Sigmoid colon (tissue), 7 donors: ENCODE measurements around the gene DLG1. TPM values are rescaled to one million over a fixed set of nuclear protein-coding genes. Genes with fewer than 3 reads are reported as not detected.

Experiments used
- DNase-seq: peaks from one replicate; pipeline ENCODE4 v3.0.0-alpha.2; 2019
- H3K27ac ChIP-seq, 4 donors: fragments of 200-600 bp; sonication (generic); one replicate each; pipeline ENCODE4 v1.5.1; 2016 to 2019; ENCODE audit warnings: mild to moderate bottlenecking in 1 of 4
- H3K27me3 ChIP-seq, 3 donors: fragments of 200-600 bp; sonication (generic); one replicate each; pipeline ENCODE4 v1.5.1; 2019; ENCODE audit warnings: mild to moderate bottlenecking in 1 of 3
- H3K36me3 ChIP-seq, 4 donors: fragments of 200-600 bp; sonication (generic); one replicate each; pipeline ENCODE4 v1.5.1; 2016 to 2019
- H3K4me1 ChIP-seq, 4 donors: fragments of 200-600 bp; sonication (generic); one replicate each; pipeline ENCODE4 v1.5.1; 2017 to 2019
- H3K4me3 ChIP-seq, 4 donors: fragments of 200-600 bp; sonication (generic); one replicate each; pipeline ENCODE4 v1.5.1; 2017 to 2019; ENCODE audit warnings: mild to moderate bottlenecking in 2 of 4, moderate library complexity in 1 of 4
- H3K9me3 ChIP-seq, 4 donors: fragments of 200-600 bp in 3 of 4; sonication (generic) in 3 of 4; one replicate each; pipeline versions ENCODE4 v1.5.1 to v1.6.1; 2013 to 2019
- EP300 ChIP-seq, 4 donors: sonication (generic); formaldehyde crosslinking; IDR thresholded peaks; one replicate each; pipeline ENCODE4 v1.6.1; 2017; ENCODE audit warnings: antibody characterized with exemption in 4 of 4
- POLR2A ChIP-seq, 2 donors: fragments of 450-650 bp; IDR thresholded peaks; one replicate each; pipeline ENCODE4 v1.6.1; 2016; ENCODE audit warnings: antibody characterized with exemption in 2 of 2, mild to moderate bottlenecking in 2 of 2, moderate library complexity in 2 of 2
- POLR2AphosphoS5 ChIP-seq, 4 donors: sonication (generic); formaldehyde crosslinking; IDR thresholded peaks; one replicate each; pipeline ENCODE4 v1.6.1; 2017; ENCODE audit warnings: antibody characterized with exemption in 4 of 4
- WGBS, 2 donors: extraction: QIAGEN DNeasy Blood & Tissue Kit; methylation state at CpG; one replicate each; pipeline ENCODE4 v1.1.7; 2013; 5-methylcytosine and 5-hydroxymethylcytosine counted together
- intact Hi-C: fragments of 100-400 bp; cut with DNase I; formaldehyde crosslinking; loops from one replicate; pipeline ENCODE4 v1.15.1; 2023
- polyA plus RNA-seq, 3 donors: library from polyadenylated mRNA; stranded (reverse); fragments of 200-250 nt; gene quantifications; one replicate each; pipeline ENCODE4 v1.2.3, GENCODE V29; 2013
- total RNA-seq, 4 donors: library from RNA; depleted of rRNA; stranded (reverse); fragments of >200 nt; gene quantifications; one replicate each; pipeline ENCODE4 v1.1.0, GENCODE V29; 2016
- TF ChIP-seq, protein P1 (sequence below), 4 experiments: fragments of 450-650 bp in 3 of 4; fragments of 200-600 bp in 1 of 4; IDR thresholded peaks; one replicate each; pipeline ENCODE4 v1.5.1; 2016 to 2019; ENCODE audit warnings: antibody characterized with exemption in 4 of 4, mild to moderate bottlenecking in 3 of 4, moderate library complexity in 2 of 4
- donor health status: healthy with polysubstance abuse.
- donor health status: Bipolar disorder and iron deficiency.
- donor health status: healthy.

The DLG1 gene
- total and polyA plus RNA-seq, 7 donors: 30.6 to 83.7 (median 64.3) TPM

DNA sequence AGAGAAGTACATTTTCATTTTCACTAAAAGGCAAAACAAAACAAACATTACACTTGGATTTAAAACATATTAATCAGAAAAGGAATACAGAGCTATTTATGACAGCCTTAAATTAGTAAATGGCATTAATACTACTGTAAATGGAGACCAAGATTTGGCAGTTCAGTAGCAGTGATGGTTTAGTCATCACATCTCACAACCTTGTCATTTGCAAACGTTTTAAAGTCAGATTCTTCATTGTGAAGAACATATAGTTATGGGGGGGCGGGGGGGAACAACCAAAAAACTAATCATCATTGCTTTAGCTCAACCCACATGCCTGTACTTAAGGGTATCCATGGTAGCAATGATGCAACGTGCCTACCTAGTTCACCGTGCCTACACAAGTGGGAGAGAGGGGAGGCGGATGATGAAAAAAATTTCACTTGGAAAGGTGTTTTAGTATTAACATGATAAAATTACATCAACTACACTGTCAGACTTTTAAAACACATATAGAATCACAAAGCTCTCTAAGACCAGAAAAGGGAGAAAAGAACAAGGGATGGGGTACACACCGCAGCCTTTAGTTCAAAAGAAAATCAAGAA lies 40.1 kb downstream of the DLG1 start:
- Histone ChIP-seq H3K4me1 (peaks cover 0 to 10% (median 2%) of the 10 kb centered on the region in 4 donors), H3K4me3 (no peak overlapping the region), H3K36me3 (peaks cover 0 to 7% (median 0%) of the 10 kb centered on the region in 4 donors), H3K9me3 (no peaks in the 10 kb centered on the region), H3K27me3 (no peaks in the 10 kb centered on the region), H3K27ac (no peak overlapping the region)
- intact Hi-C loops: loop anchor here (5.0 kb wide), 1 partner anchor 199 kb away; no protein-coding TSS in a partner anchor
- DNase-seq: no peak
- WGBS, 2 donors: 58 to 64% methylated on average over 6 of the region's 6 CpGs
- TF ChIP-seq EP300 (IDR thresholded peaks at IDR 0.05) (no peak), POLR2A (IDR thresholded peaks at IDR 0.05) (no peak), POLR2AphosphoS5 (IDR thresholded peaks at IDR 0.05) (no peak)
- TF ChIP-seq, protein P1, sequence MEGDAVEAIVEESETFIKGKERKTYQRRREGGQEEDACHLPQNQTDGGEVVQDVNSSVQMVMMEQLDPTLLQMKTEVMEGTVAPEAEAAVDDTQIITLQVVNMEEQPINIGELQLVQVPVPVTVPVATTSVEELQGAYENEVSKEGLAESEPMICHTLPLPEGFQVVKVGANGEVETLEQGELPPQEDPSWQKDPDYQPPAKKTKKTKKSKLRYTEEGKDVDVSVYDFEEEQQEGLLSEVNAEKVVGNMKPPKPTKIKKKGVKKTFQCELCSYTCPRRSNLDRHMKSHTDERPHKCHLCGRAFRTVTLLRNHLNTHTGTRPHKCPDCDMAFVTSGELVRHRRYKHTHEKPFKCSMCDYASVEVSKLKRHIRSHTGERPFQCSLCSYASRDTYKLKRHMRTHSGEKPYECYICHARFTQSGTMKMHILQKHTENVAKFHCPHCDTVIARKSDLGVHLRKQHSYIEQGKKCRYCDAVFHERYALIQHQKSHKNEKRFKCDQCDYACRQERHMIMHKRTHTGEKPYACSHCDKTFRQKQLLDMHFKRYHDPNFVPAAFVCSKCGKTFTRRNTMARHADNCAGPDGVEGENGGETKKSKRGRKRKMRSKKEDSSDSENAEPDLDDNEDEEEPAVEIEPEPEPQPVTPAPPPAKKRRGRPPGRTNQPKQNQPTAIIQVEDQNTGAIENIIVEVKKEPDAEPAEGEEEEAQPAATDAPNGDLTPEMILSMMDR (IDR thresholded peaks at IDR 0.05): no peak

DNA sequence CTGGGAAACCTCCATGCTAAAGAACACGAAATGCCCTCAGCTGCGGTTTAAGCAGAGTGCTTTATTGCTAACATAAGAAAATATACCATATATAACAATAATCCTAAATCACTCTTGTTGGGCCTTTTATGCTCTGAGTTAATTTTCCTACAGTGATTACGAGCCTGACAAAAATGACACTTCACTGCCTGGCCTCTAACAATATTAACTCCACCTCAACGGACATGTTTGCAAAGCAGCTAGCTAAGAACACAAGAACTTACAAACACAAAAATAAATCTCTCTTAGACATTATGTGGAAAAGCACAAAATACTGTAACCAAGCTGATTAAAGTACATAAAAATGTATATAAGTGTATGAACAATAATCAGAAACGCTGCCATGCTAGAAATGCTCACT lies 40.7 kb downstream of the DLG1 start:
- no peak for DNase-seq
- Histone ChIP-seq H3K27me3 (no peaks in the 10 kb centered on the region), H3K4me1 (peaks cover 0 to 10% (median 3%) of the 10 kb centered on the region in 4 donors), H3K9me3 (no peaks in the 10 kb centered on the region), H3K4me3 (no peak overlapping the region), H3K27ac (peak overlapping the region in 1 of 4 donors; percentile 3), H3K36me3 (peaks cover 0 to 2% (median 0%) of the 10 kb centered on the region in 4 donors)
- TF ChIP-seq, protein P1 (IDR thresholded peaks at IDR 0.05): no peak
- TF ChIP-seq POLR2AphosphoS5 (IDR thresholded peaks at IDR 0.05): no peak
- no peak for TF ChIP-seq POLR2A (IDR thresholded peaks at IDR 0.05)
- no peak for TF ChIP-seq EP300 (IDR thresholded peaks at IDR 0.05)
- WGBS, 2 donors: 52 to 83% methylated on average over 5 of the region's 5 CpGs
- intact Hi-C loops: loop anchor here (1.0 to 5.0 kb wide), 2 partner anchors 200 to 253 kb away; no protein-coding TSS in a partner anchor

DNA sequence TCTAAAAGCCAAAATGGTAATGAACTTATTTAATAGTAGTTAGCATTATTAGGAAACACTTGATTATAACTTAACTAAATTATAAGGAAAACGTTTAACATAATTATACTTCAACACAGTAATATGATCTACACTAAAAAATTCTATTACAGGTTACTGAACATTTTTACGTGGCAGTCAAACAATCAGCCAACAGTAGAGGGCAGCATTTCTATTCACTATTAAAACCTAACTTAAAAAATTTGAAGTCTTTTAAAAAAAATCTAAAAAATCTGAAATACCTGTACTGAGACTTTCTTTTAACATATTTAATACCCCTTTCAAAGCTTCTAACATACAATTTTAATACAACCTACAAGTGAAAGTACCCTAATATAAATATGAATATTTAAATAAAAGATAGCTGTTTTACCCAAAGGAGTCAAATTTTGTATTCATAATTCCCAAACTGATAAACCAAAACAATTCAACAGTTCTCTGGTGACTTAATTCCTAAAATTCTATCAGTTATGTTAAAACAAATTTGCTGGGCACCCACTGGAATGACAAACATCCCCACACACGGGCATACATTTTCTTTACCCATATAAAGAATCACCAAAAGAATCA lies 41.5 kb downstream of the DLG1 start:
- intact Hi-C loops: loop anchor here (1.0 to 5.0 kb wide), 2 partner anchors 200 to 253 kb away; no protein-coding TSS in a partner anchor
- Histone ChIP-seq H3K9me3 (no peaks in the 10 kb centered on the region), H3K4me1 (peaks cover 0 to 10% (median 3%) of the 10 kb centered on the region in 4 donors), H3K27me3 (no peaks in the 10 kb centered on the region), H3K36me3 (no peaks in the 10 kb centered on the region), H3K4me3 (no peak overlapping the region), H3K27ac (peak overlapping the region in 1 of 4 donors; percentile 3)
- WGBS, 2 donors: 26 to 27% methylated on average over 3 of the region's 3 CpGs
- no peak for TF ChIP-seq POLR2AphosphoS5 (IDR thresholded peaks at IDR 0.05)
- TF ChIP-seq, protein P1 (IDR thresholded peaks at IDR 0.05): peak in 3 of 4 experiments; percentile 41 to 61 (median 50)
- no peak for DNase-seq

DNA sequence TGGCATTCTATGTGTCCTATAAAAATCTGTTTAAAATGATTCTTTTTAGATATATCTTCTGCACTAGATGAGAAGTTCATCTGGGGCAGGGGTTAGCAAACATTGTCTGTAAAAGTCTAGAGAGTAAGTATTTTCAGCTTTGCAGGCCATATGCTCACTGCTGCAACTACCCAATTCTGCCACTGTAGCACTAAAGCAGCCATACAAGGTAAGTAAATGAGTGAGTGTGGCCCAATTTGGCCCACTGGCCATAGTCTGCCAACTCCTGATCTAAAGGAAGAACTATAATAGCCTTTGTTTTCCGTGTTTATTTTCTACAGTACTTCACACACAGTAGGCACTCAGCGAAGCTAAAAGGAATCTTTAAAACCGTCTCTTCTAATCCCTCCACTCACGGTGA lies 42.3 kb downstream of the DLG1 start:
- no peak for TF ChIP-seq POLR2AphosphoS5 (IDR thresholded peaks at IDR 0.05)
- TF ChIP-seq EP300 (IDR thresholded peaks at IDR 0.05): no peak
- TF ChIP-seq, protein P1 (IDR thresholded peaks at IDR 0.05): peak in 1 of 4 experiments; percentile 12
- no peak for TF ChIP-seq POLR2A (IDR thresholded peaks at IDR 0.05)
- Histone ChIP-seq H3K9me3 (no peaks in the 10 kb centered on the region), H3K4me1 (peaks cover 0 to 10% (median 3%) of the 10 kb centered on the region in 4 donors), H3K36me3 (no peaks in the 10 kb centered on the region), H3K27me3 (no peaks in the 10 kb centered on the region), H3K4me3 (no peak overlapping the region), H3K27ac (no peak overlapping the region)
- DNase-seq: no peak
- intact Hi-C loops: loop anchor here (5.0 kb wide), 1 partner anchor 201 kb away; no protein-coding TSS in a partner anchor
- WGBS, 2 donors: 80 to 89% methylated on average over 4 of the region's 4 CpGs
